Tibial artery (tissue), 4 donors: ENCODE data around the gene ABLIM2.

Source experiments
- DNase-seq, 2 donors: peaks; one replicate each; pipeline ENCODE4 v3.0.0-alpha.2; 2019
- H3K27ac ChIP-seq, 2 donors: fragments of 200-600 bp; sonication (generic) in 1 of 2; 1 replicate in 1 of 2; 2 replicates in 1 of 2; pipeline ENCODE4 v1.5.1; 2018 to 2019; ENCODE audit warnings: mild to moderate bottlenecking in 1 of 2
- H3K27me3 ChIP-seq, 2 donors: fragments of 200-600 bp; sonication (generic) in 1 of 2; one replicate each; pipeline versions ENCODE4 v1.5.1 to v1.6.0; 2016 to 2019
- H3K36me3 ChIP-seq, 3 donors: fragments of 200-600 bp; sonication (generic) in 2 of 3; one replicate each; pipeline ENCODE4 v1.5.1; 2016 to 2019; ENCODE audit warnings: mild to moderate bottlenecking in 2 of 3
- H3K4me1 ChIP-seq, 4 donors: fragments of 200-600 bp; sonication (generic) in 2 of 4; 1 replicate in 3 of 4; 2 replicates in 1 of 4; pipeline ENCODE4 v1.5.1; 2016 to 2019
- H3K4me3 ChIP-seq, 2 donors: fragments of 200-600 bp; sonication (generic) in 1 of 2; 1 replicate in 1 of 2; 2 replicates in 1 of 2; pipeline ENCODE4 v1.5.1; 2018 to 2019; ENCODE audit warnings: mild to moderate bottlenecking in 2 of 2
- H3K9me3 ChIP-seq, 3 donors: fragments of 200-600 bp; sonication (generic) in 1 of 3; one replicate each; pipeline ENCODE4 v1.5.1; 2016 to 2019
- intact Hi-C: fragments of 100-400 bp; cut with DNase I; formaldehyde crosslinking; loops from one replicate; pipeline ENCODE4 v1.15.0; 2023; ENCODE audit warnings: low total_unique reads
- TF ChIP-seq, protein P1 (sequence below), 2 experiments: fragments of 200-600 bp in 1 of 2; fragments of 450-650 bp in 1 of 2; IDR thresholded peaks; one replicate each; pipeline ENCODE4 v1.5.1; 2017 to 2019; ENCODE audit warnings: antibody characterized with exemption in 2 of 2, mild to moderate bottlenecking in 1 of 2, moderate library complexity in 1 of 2

ABLIM2 gene

DNA sequence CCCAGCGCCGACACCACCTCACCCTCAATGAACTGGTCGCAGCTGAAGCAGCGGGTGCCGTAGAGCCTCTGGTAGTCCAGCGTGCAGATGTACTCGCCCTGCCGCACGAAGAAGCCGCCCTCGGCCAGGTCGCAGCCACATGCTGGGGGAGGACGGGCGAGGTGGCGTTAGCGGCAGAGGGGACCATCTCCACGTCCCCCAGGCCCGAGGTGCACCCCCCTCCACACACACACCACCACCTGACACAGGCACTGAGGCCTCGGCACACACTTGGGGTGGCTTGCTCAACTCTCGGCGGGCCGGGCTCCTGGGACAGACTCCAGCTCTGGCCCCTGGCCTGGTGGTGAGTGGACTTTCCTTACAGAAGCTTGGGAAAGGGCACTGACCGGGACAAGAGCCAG lies 61.5 kb downstream of the ABLIM2 start:
- H3K9me3 ChIP-seq = peaks cover 0 to 6% (median 4%) of the 10 kb centered on the region in 3 donors
- TF ChIP-seq, protein P1, sequence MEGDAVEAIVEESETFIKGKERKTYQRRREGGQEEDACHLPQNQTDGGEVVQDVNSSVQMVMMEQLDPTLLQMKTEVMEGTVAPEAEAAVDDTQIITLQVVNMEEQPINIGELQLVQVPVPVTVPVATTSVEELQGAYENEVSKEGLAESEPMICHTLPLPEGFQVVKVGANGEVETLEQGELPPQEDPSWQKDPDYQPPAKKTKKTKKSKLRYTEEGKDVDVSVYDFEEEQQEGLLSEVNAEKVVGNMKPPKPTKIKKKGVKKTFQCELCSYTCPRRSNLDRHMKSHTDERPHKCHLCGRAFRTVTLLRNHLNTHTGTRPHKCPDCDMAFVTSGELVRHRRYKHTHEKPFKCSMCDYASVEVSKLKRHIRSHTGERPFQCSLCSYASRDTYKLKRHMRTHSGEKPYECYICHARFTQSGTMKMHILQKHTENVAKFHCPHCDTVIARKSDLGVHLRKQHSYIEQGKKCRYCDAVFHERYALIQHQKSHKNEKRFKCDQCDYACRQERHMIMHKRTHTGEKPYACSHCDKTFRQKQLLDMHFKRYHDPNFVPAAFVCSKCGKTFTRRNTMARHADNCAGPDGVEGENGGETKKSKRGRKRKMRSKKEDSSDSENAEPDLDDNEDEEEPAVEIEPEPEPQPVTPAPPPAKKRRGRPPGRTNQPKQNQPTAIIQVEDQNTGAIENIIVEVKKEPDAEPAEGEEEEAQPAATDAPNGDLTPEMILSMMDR (IDR thresholded peaks at IDR 0.05) = no peak
- peaks cover 0 to 9% (median 4%) of the 10 kb centered on the region in 3 donors for H3K36me3 ChIP-seq
- DNase-seq = no peak
- H3K4me1 ChIP-seq = no peaks in the 10 kb centered on the region
- H3K4me3 ChIP-seq = no peak overlapping the region
- H3K27ac ChIP-seq = no peak overlapping the region
- intact Hi-C loops = no loop called here
- no peaks in the 10 kb centered on the region for H3K27me3 ChIP-seq

DNA sequence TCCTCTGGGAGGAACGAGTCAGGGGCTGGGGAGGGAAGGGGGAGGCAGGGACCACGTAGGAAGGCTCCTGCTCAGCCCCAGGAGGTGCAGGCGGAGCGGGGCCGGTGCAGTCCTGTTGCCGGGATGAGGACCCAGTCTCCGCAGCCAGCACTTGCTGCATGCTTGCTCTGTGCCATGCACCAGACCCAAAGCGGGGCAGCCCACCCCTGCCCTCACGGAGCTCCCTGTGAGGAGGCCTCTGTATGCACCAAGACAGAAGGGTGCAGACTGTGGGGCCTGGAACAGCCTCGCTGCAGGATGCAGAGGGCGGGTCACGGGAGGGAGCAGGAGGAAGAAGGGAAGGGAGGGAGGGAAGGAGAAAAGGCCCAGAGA lies 61.9 kb downstream of the ABLIM2 start:
- TF ChIP-seq, protein P1 (IDR thresholded peaks at IDR 0.05) = no peak

DNA sequence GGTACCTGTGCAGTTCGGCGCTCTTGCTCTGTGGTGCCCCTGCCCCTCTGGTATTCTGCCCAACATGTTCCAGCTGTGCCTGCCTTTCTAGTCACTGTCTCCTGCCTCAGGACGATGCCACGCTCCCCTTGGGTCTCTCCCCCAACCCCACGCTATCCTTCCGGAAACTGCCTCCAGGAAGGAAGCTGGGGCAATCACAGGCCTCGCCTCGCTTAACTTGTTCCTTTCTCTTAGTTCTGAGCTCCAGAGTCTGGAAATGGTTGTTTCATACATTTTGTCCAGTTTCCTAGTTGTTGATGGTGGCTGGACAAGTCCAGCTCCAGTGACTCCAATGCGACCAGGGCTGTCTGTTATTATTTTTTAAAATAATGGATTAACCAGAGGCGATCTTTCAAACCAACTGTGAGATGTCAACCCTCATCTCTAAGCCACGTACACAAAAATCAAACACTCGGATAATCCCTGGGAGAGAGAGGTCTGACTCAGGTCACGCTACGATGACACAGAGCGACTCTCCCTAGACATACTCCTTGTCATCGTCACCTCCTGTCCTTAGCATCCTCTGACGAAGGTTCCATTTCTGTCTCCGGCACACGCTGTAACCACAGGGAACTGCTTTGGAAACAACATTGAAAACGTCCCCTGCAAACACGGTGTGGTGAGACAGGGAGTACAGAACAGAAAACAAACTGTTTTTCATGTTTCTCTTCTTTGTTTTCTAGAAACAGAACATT lies 62.5 kb downstream of the ABLIM2 start:
- no peak overlapping the region for H3K27ac ChIP-seq
- TF ChIP-seq, protein P1 (IDR thresholded peaks at IDR 0.05) = no peak

More for the DNA sequence above, 61.9 kb downstream of the ABLIM2 start:
- H3K4me1 ChIP-seq = no peaks in the 10 kb centered on the region
- peaks cover 0 to 9% (median 4%) of the 10 kb centered on the region in 3 donors for H3K36me3 ChIP-seq
- DNase-seq = no peak
- H3K4me3 ChIP-seq = no peak overlapping the region
- H3K27ac ChIP-seq = no peak overlapping the region
- intact Hi-C loops = no loop called here
- H3K27me3 ChIP-seq = no peaks in the 10 kb centered on the region
- H3K9me3 ChIP-seq = peaks cover 0 to 6% (median 4%) of the 10 kb centered on the region in 3 donors

DNA sequence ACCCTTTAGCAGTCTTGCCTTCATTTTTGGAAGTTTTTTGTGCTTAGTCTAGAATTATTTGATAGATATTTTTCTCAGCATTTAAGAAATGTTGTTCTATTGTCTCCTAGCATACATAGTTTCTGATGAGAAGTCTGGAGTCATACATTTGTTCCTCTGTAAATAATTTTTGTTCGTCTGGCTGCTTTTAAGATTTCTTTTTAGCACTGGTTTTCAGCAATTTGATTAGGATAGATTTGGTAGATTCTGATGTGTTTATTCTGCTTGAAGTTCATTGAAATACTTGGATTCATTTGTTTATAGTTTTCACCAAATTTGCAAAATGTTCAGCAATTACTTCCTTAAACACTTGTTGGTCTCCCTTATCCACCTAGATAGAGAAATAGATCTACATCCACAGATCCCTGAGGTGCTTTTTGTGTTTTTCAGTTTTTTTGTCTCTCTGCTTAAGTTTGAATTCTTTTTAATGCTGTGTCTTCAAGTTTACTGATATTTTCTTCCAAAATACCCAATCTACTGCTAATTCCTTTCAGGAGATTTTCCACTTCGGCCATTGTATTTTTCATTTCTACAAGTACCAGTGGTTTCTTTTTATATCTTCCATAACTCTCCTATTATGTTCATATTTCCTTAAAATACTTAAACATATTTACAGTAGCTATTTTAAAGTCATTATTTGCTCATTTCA lies 64.9 kb downstream of the ABLIM2 start:
- DNase-seq = no peak
- H3K4me3 ChIP-seq = no peak overlapping the region
- no peaks in the 10 kb centered on the region for H3K27me3 ChIP-seq
- intact Hi-C loops = no loop called here
- H3K9me3 ChIP-seq = peaks cover 0 to 6% (median 4%) of the 10 kb centered on the region in 3 donors
- TF ChIP-seq, protein P1 (IDR thresholded peaks at IDR 0.05) = no peak
- peaks cover 0 to 9% (median 4%) of the 10 kb centered on the region in 3 donors for H3K36me3 ChIP-seq
- no peak overlapping the region for H3K27ac ChIP-seq
- H3K4me1 ChIP-seq = no peaks in the 10 kb centered on the region

More for the DNA sequence above, 62.5 kb downstream of the ABLIM2 start:
- no peak for DNase-seq
- peaks cover 0 to 9% (median 4%) of the 10 kb centered on the region in 3 donors for H3K36me3 ChIP-seq
- intact Hi-C loops = no loop called here
- H3K27me3 ChIP-seq = no peaks in the 10 kb centered on the region
- H3K4me1 ChIP-seq = no peaks in the 10 kb centered on the region
- H3K9me3 ChIP-seq = peaks cover 0 to 6% (median 4%) of the 10 kb centered on the region in 3 donors
- H3K4me3 ChIP-seq = no peak overlapping the region

DNA sequence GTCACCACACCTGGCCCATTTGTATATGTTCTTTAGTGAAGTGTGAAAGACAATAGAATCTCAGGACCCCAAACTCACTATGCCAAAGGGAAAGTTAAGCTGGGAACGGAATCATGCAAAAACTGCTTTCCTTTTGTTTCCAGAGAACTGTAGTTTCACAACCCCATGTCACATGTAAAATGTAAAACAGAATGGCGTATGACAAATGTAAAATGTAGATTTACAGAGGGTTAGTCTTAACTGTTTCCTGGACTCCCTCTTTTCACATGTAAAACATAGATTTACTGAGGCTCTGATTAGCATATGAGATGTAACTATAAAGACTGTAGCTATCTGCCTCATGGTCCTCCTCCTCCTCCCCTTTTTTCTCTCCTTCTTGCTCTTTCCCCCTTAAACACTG lies 66.3 kb downstream of the ABLIM2 start:
- Histone ChIP-seq H3K9me3 (peaks cover 0 to 6% (median 4%) of the 10 kb centered on the region in 3 donors), H3K36me3 (peaks cover 0 to 9% (median 4%) of the 10 kb centered on the region in 3 donors), H3K27me3 (no peaks in the 10 kb centered on the region), H3K4me3 (no peak overlapping the region), H3K27ac (no peak overlapping the region), H3K4me1 (no peaks in the 10 kb centered on the region)
- intact Hi-C loops = no loop called here
- TF ChIP-seq, protein P1 (IDR thresholded peaks at IDR 0.05) = no peak
- no peak for DNase-seq
